ENCODE results near the gene TBX21. TPM values are rescaled to one million over a fixed set of nuclear protein-coding genes. Genes with fewer than 3 reads are reported as not detected.
"Not testable (repeated sequence)": the region's sequence is repeated elsewhere in the genome, so short reads cannot be mapped to it uniquely, and the experiment has no call there.

Gene TBX21
- total RNA-seq, 1 donor from 2014 or later: not detected

DNA sequence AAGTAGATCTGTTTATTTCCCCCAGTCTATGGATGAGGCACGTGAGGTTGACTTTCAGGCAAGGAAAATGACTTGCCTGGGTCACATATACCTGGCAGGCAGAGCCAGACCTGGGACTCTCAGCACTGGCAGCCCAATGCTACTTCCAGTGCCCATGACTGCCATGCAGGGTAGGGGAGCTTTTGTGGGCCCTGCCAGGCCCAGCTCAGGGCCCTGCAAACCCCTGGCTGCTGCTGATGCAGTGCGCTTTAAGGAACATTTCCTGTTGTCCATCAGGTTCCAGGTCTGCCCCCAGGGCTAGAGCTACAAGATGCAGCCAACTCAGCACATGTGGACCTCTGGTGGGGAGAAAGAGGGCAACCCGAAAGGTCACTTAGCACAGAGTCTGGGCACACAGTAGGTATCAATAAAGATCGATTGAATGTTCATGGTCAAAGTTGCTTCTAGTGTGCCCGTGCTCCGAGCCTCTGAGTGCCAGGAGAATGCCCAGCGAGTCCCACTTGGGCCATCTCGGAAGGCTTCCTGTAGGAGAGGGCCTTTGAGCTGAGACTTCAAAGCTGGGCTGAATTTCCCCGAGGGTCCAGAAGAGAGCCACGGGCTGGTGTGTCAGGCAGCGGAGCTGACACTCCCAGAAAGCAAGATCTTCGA is 513 bp upstream of the TBX21 start:
- no peak for DNase-seq

DNA sequence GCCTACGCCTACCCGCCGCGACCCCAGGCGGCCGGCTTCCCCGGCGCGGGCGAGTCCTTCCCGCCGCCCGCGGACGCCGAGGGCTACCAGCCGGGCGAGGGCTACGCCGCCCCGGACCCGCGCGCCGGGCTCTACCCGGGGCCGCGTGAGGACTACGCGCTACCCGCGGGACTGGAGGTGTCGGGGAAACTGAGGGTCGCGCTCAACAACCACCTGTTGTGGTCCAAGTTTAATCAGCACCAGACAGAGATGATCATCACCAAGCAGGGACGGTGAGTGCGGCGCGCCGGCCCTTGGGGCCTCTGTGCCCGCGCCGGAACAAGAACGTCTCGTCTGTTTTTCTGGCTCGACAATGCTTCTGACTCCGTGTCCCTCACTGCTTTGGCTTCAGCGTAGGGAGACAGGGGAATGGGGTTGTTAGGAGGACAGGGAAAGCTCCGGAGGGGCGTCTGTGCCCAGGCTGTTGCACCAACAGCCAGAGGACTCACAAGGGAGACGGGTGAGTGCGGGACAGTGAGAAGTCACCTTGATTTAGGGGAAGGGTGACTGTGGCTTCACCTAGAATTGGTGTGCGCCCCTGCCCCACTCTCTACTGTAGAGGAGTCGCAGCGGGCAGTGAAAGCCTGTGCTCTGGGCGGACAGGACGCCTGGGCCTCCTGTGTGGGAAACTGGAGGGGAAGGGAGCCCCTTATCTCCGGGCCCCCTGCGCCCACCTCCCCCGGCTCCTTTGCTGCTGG is 806 bp downstream of the TBX21 start:
- DNase-seq: no peak

- DNase-seq: no peak
Observed at GRCh38 chr17:47735139-47735464, 2.1 kb downstream of the TBX21 start.

- no peak for DNase-seq
Observed at GRCh38 chr17:47735536-47736011, 2.5 kb downstream of the TBX21 start.

- no peak for DNase-seq
Observed at GRCh38 chr17:47736501-47737495, 3.8 kb downstream of the TBX21 start.

DNA sequence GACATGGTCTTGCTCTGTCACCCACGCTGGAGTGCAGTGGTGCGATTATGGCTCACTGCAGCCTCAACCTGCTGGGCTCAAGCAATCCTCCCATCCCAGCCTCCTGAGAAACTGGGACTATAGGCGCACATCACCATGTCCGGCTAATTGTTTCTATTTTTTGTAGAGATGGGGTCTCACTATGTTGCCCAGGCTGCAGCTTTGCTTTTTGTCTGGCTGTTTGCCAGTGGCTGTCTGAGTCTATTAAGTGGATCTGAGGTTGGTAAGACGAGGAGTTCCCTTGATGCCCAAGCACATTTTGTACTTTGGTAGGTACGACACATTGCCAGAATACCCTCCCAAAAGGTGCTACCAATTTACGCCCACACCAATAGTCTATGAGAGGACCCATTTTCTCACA is 5.1 kb downstream of the TBX21 start:
- DNase-seq: no peak

DNA sequence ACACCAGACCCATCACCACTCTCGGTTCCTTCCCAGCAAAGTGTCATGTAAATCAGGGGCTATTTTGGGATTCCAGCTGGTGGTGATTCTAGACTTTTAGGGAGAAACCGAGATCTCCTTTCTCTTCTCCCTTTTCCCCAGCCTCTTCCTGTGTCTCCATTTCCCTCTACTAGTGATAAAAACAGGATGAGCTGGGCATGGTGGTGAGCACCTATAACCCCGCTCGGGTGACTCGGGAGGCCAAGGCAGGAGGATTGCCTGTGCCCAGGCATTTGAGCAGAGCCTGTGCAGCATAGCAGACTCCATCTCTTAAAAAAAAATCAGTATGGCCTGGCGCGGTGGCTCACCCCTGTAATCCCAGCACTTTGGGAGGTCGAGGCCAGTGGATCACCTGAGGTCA is 6.1 kb downstream of the TBX21 start:
- DNase-seq: no peak

DNA sequence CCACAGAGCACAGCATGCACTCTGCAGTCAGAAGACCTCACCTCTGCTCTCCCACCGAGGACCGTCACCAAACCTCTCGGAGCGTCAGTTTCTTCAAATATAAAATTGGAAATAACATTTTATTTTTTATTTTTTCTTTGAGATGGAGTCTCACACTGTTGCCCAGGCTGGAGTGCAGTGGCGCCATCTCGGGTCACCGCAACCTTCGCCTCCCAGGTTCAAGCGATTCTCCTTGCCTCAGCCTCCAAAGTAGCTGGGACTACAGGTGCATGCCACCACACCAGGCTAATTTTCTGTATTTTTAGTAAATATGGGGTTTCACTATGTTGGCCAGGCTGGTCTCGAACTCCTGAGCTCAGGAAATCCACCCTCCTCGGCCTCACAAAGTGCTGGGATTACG is 6.9 kb downstream of the TBX21 start:
- DNase-seq: not testable (repeated sequence)

DNA sequence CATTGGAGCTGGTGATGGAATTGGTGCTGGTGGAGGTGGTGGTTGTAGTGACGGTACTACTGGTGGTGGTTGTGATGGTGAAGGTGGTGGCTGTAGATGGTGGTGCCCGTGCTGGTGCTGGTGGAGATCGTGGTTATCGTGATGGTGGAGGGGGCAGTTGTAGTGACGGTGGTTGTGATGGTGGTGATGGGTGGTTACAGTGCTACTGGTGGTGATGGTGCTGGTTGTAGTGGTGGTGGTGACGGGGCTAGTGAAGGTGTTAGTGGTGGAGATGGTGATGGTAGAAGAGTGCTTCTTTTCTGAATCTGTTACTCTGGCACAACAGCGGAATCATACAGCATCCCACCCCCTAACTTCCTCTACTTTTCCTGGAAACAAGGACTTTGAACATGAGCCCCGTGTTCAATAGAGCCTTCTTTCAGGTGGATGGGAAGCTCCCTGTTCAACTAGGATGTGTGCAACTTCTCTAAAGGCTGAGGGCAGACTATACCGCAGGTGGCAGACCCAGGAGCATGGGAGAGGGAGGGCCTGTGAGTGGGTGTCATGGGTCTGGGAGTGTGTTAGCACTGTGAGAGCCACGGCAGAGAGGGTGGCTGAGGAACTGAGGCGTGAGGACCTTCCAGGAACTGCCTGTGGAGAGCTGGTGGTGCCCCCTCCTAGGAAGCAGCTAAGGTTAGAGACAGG is 8.2 kb downstream of the TBX21 start:
- no peak for DNase-seq

DNA sequence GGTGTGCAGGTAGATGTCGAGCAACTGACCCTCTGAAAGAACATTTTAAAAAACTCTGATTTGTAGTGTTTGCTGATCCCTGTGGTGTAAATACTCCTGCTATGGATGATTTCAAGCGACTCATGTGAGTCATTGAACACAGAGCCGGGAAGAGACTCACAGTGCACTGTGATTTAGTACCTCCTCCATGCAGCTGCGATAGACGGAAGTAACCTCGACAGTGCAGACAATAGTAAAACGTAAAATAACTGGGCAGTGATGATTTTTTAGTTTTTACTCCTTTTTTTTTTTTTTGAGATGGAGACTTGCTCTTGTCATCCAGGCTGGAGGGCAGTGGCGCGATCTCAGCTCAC is 8.7 kb downstream of the TBX21 start:
- DNase-seq: no peak

- peak; percentile 28 for DNase-seq
Observed at GRCh38 chr17:47742319-47743181, 9.5 kb downstream of the TBX21 start.

DNA sequence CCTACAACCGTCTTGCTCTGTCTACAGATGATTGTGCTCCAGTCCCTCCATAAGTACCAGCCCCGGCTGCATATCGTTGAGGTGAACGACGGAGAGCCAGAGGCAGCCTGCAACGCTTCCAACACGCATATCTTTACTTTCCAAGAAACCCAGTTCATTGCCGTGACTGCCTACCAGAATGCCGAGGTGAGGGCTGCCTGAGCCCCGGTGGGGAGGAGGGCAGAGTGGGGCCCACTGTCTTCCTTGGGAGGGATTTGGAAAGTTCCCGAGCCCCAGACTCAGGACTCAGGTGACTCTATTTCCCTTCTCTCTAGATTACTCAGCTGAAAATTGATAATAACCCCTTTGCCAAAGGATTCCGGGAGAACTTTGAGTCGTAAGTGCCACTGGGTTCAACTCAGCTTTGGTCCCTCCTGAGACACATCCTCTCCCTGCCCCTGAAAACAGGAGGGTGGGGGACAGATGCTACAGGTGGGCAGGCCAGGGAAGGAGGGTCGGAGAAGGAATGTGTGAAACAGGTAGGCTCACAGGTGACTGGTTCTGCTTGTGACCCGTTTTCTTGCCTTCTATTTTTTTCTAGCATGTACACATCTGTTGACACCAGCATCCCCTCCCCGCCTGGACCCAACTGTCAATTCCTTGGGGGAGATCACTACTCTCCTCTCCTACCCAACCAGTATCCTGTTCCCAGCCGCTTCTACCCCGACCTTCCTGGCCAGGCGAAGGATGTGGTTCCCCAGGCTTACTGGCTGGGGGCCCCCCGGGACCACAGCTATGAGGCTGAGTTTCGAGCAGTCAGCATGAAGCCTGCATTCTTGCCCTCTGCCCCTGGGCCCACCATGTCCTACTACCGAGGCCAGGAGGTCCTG is 11.4 kb downstream of the TBX21 start:
- DNase-seq: no peak

GRCh38 chr17:47745037-47745380 is 12.0 kb downstream of the TBX21 start:
- DNase-seq: no peak

DNA sequence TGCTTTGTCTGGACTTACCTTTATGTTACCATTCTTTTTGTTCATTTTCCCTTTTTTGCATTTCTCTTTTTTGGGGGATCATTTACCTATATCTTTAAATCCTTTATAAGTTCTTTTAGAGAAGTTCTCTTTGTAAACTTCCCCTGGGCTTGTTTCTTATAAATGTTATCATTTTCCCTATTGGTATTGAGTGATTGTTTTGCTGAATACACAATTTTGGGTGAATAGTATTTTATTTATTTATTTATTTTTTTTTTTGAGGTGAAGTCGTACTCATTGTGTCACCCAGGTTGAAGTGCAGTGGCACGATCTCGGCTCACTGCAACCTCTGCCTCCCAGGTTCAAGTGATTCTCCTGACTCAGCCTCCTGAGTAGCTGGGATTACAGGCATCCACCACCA is 18.4 kb downstream of the TBX21 start:
- DNase-seq: no peak

DNA sequence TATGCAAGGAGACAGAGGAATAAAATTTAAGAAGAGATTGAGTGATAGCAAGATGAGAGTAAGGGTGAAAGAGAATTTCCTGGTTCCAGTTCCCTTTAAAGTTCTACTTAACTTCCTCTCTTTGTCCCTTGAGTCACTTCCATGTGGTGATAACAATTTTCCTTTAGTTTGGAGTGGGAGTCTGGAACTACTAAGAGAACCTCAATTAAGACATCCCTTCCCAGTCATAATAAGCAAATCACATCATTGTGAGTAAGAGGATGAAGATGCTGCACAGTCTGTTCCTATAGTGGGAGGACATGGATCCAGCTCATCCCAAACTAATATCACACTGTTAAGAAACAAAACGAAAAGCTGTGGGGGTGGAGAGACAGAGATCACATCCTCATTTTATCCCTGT is 24.4 kb downstream of the TBX21 start:
- DNase-seq: no peak

GRCh38 chr17:47760409-47761140 is 27.5 kb downstream of the TBX21 start:
- DNase-seq: no peak

GRCh38 chr17:47762728-47763127 is 29.7 kb downstream of the TBX21 start:
- no peak for DNase-seq

- no peak for DNase-seq
Observed at GRCh38 chr17:47763913-47764582, 31.0 kb downstream of the TBX21 start.

- DNase-seq: not testable (repeated sequence)
Observed at GRCh38 chr17:47773649-47774048, 40.6 kb downstream of the TBX21 start.

DNA sequence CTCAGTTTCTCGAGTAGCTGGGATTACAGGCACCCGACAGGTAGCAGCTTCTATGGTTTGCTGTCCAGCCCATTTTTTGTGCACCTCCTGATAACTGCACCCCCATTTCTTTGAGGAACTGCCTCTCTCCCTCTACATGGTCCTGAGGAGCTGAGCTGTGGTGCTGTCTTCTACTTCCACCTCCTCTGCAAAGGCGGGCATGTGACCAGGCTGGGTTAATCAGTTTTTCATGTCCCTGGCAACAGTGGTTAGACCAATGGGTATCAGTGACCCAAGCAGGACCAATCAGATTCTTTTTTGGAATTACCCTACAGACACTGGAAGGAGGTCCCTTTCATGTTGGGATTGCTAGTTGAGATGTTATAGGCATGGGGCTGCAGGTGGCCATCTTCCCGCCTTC is 41.3 kb downstream of the TBX21 start:
- DNase-seq: no peak

Measured in dermis blood vessel endothelial cell (primary cell).